ENCODE data around the gene BIRC5.

Gene BIRC5

GRCh38 chr17:78184351-78184750, 29.7 kb upstream of the BIRC5 start:
- DNase-seq: no peak

GRCh38 chr17:78184868-78185267, 29.2 kb upstream of the BIRC5 start:
- DNase-seq: no peak

GRCh38 chr17:78185981-78186691, 27.9 kb upstream of the BIRC5 start:
- peak in 1 of 5 experiments; percentile 40 for DNase-seq

GRCh38 chr17:78186692-78187595, 27.1 kb upstream of the BIRC5 start, which contains the start of the genes AFMID and TK1:
TSS of gene AFMID (plus strand) at chr17:78187362. CDS start at chr17:78187371, 9 bp downstream.
TSS of gene TK1 (minus strand) at chr17:78187052. CDS start at chr17:78186994, 58 bp downstream.
- DNase-seq: peak; percentile 62 to 95 (median 74)

- DNase-seq: no peak
Measured at GRCh38 chr17:78196716-78197115, 17.3 kb upstream of the BIRC5 start.

GRCh38 chr17:78197147-78197832, 16.8 kb upstream of the BIRC5 start:
- DNase-seq: no peak

- no peak for DNase-seq
Measured at GRCh38 chr17:78200451-78200850, 13.6 kb upstream of the BIRC5 start.

GRCh38 chr17:78202666-78203065, 11.4 kb upstream of the BIRC5 start:
- no peak for DNase-seq

- DNase-seq: no peak
Measured at GRCh38 chr17:78204387-78205123, 9.5 kb upstream of the BIRC5 start.

- DNase-seq: no peak
Measured at GRCh38 chr17:78205124-78205775, 8.8 kb upstream of the BIRC5 start.

GRCh38 chr17:78206298-78206697, 7.8 kb upstream of the BIRC5 start:
- DNase-seq: no peak

GRCh38 chr17:78208486-78208885, 5.6 kb upstream of the BIRC5 start:
- DNase-seq: no peak

GRCh38 chr17:78210111-78210510, 3.9 kb upstream of the BIRC5 start:
- DNase-seq: no peak

- no peak for DNase-seq
Measured at GRCh38 chr17:78211032-78211431, 3.0 kb upstream of the BIRC5 start.

GRCh38 chr17:78214706-78215061, 631 bp downstream of the BIRC5 start:
- DNase-seq: no peak

- DNase-seq: no peak
Measured at GRCh38 chr17:78219396-78220150, 5.5 kb downstream of the BIRC5 start.

GRCh38 chr17:78223061-78223460, 9.0 kb downstream of the BIRC5 start:
- no peak for DNase-seq

GRCh38 chr17:78223765-78224164, 9.7 kb downstream of the BIRC5 start:
- no peak for DNase-seq

- no peak for DNase-seq
Measured at GRCh38 chr17:78224231-78225087, 10.4 kb downstream of the BIRC5 start.

All from T-helper 2 cell (primary cell).